HCT116 (cell line): ENCODE results near the gene MRPL37. TPM values are rescaled to one million over a fixed set of nuclear protein-coding genes. Genes with fewer than 3 reads are reported as not detected.

ENCODE experiments used
- ATAC-seq: fragments of 200-7000 bp; cut with Tn5 transposase; 2 replicates; pipeline ENCODE4 v1.9.1; 2020; ENCODE audit warnings: mild to moderate bottlenecking, moderate library complexity
- BruUV-seq: library from RNA; stranded (reverse); fragments of 400-500 nt; replicated peaks from 2 replicates; lab custom pipeline; 2021; lab: Mats Ljungman, UMichigan
- CTCF ChIA-PET: fragments of 300-600 bp; sonication (Branson Sonifier 250); formaldehyde crosslinking; loops from one replicate; lab custom pipeline; 2021; ENCODE audit warnings: antibody characterized with exemption; lab: Charles Lee
- POLR2A ChIA-PET: fragments of 300-600, 350-600 bp; sonication (Branson Sonifier 250); formaldehyde crosslinking; loops from one replicate; lab custom pipeline; 2021; ENCODE audit warnings: antibody characterized with exemption; lab: Charles Lee
- RAD21 ChIA-PET, 2 experiments: fragments of 300-600 bp; sonication (Branson Sonifier 250); formaldehyde crosslinking; loops; one replicate each; lab custom pipeline; 2023; ENCODE audit warnings: low total read pairs in 2 of 2; ENCODE audit not compliant: uncharacterized antibody in 2 of 2, unreplicated experiment in 2 of 2, low non-redundant PET in 1 of 2; lab: Charles Lee
- DNase-seq: peaks from one replicate; pipeline ENCODE4 v3.0.0-alpha.2; 2010; ENCODE audit warnings: low read depth, low spot score
- H2AFZ ChIP-seq: fragments of 200-600 bp; shearing (Covaris generic), sonication (generic); 2 replicates; pipeline ENCODE4 v1.6.1; 2017; ENCODE audit warnings: low read depth, mixed run types, mixed read lengths, antibody characterized with exemption, low read length; ENCODE audit not compliant: poor library complexity, severe bottlenecking
- H3K27ac ChIP-seq: 2 replicates; pipeline ENCODE4 v1.5.1; 2012; ENCODE audit warnings: low read depth, low read length
- H3K27me3 ChIP-seq: fragments of 200-600 bp; sonication (generic); 2 replicates; pipeline ENCODE4 v1.6.1; 2016; ENCODE audit warnings: mixed run types, low read length, mixed read lengths; ENCODE audit not compliant: insufficient read depth
- H3K36me3 ChIP-seq, 2 experiments: fragments of 200-500 bp in 1 of 2; fragments of 200-600 bp in 1 of 2; sonication (Bioruptor generic) in 1 of 2; sonication (generic) in 1 of 2; 2 replicates each; pipeline versions ENCODE4 v1.5.1 to v1.6.1; 2014 to 2016; ENCODE audit warnings: low read length in 2 of 2, inconsistent platforms in 1 of 2, mixed read lengths in 1 of 2, mixed run types in 1 of 2; ENCODE audit not compliant: insufficient read depth in 2 of 2, control insufficient read depth in 1 of 2
- H3K4me1 ChIP-seq, 2 experiments: fragments of 200-600 bp in 1 of 2; sonication (generic) in 1 of 2; 2 replicates each; pipeline versions ENCODE4 v1.5.1 to v1.6.1; 2012 to 2017; ENCODE audit warnings: low read length in 2 of 2, inconsistent platforms in 1 of 2, mild to moderate bottlenecking in 1 of 2, mixed read lengths in 1 of 2, mixed run types in 1 of 2, moderate library complexity in 1 of 2; ENCODE audit not compliant: insufficient read depth in 2 of 2, control insufficient read depth in 1 of 2
- H3K4me2 ChIP-seq: fragments of 200-600 bp; sonication (generic); 2 replicates; pipeline ENCODE4 v1.6.1; 2017; ENCODE audit warnings: mixed run types, low read length, mixed read lengths
- H3K4me3 ChIP-seq, 2 experiments: fragments of 200-600 bp in 1 of 2; sonication (generic) in 1 of 2; replicated peaks in 1 of 2; 2 replicates each; pipeline ENCODE4 v1.5.1; 2011 to 2016; ENCODE audit warnings: low read length in 2 of 2, control low read depth in 1 of 2, low read depth in 1 of 2, mild to moderate bottlenecking in 1 of 2, mixed read lengths in 1 of 2, mixed run types in 1 of 2
- H3K79me2 ChIP-seq: fragments of 200-600 bp; sonication (generic); 2 replicates; pipeline ENCODE4 v1.6.1; 2017; ENCODE audit warnings: mild to moderate bottlenecking, mixed run types, low read length, moderate library complexity, mixed read lengths; ENCODE audit not compliant: insufficient read depth
- H3K9ac ChIP-seq: fragments of 200-600 bp; sonication (generic); 2 replicates; pipeline ENCODE4 v1.6.1; 2016; ENCODE audit warnings: low read length, mixed read lengths
- H3K9me2 ChIP-seq: fragments of 200-600 bp; sonication (generic), shearing (Covaris generic); 2 replicates; pipeline ENCODE4 v1.6.1; 2017; ENCODE audit warnings: mixed run types, mild to moderate bottlenecking, moderate library complexity; ENCODE audit not compliant: insufficient read depth
- H3K9me3 ChIP-seq, 2 experiments: fragments of 200-500 bp in 1 of 2; fragments of 200-600 bp in 1 of 2; sonication (Bioruptor generic) in 1 of 2; sonication (generic) in 1 of 2; 2 replicates each; pipeline ENCODE4 v1.6.1; 2014 to 2017; ENCODE audit warnings: low read length in 2 of 2, mixed read lengths in 2 of 2, inconsistent platforms in 1 of 2, low read depth in 1 of 2, mild to moderate bottlenecking in 1 of 2, mixed run types in 1 of 2, moderate library complexity in 1 of 2; ENCODE audit not compliant: control insufficient read depth in 1 of 2, insufficient read depth in 1 of 2
- H4K20me1 ChIP-seq: fragments of 200-600 bp; sonication (generic), shearing (Covaris generic); 2 replicates; pipeline ENCODE4 v1.6.1; 2017; ENCODE audit warnings: mixed run types, mild to moderate bottlenecking, moderate library complexity; ENCODE audit not compliant: insufficient read depth
- CEBPB ChIP-seq: IDR thresholded peaks from 2 replicates; pipeline ENCODE4 v1.6.1; 2012; ENCODE audit warnings: low read depth
- FOSL1 ChIP-seq: IDR thresholded peaks from 2 replicates; pipeline ENCODE4 v1.6.1; 2012; ENCODE audit warnings: low read depth
- TCF7L2 ChIP-seq: IDR thresholded peaks from 2 replicates; pipeline ENCODE4 v1.7.0; 2011; ENCODE audit warnings: borderline replicate concordance, inconsistent platforms; ENCODE audit not compliant: insufficient read depth, insufficient read length; ENCODE audit errors: extremely low read depth
- intact Hi-C: fragments of 100-400 bp; cut with micrococcal nuclease; formaldehyde crosslinking; loops from 2 replicates; pipeline ENCODE4 v1.10.0; 2022
- total RNA-seq: library from RNA; stranded (reverse); gene quantifications from one replicate; pipeline ENCODE4 v1.2.1, GENCODE V29; 2021; ENCODE audit not compliant: unreplicated experiment

The MRPL37 gene
- total RNA-seq, 1 experiment from 2014 or later, result 132 TPM

GRCh38 chr1:54167422-54168139, 32.4 kb upstream of the MRPL37 start:
- H3K9me2 ChIP-seq, result no peaks in the 10 kb centered on the region
- H3K9ac ChIP-seq, result no peak overlapping the region
- intact Hi-C loops, result no loop called here
- POLR2A ChIA-PET, result no interaction called here
- no peaks in the 10 kb centered on the region for H3K79me2 ChIP-seq
- no peak for DNase-seq
- H4K20me1 ChIP-seq, result no peaks in the 10 kb centered on the region
- TF ChIP-seq TCF7L2 (no peak), FOSL1 (peak; percentile 50)
- TF ChIP-seq, all 23 proteins: peak for 1
- Histone ChIP-seq H3K27ac (no peak overlapping the region), H3K27me3 (no peaks in the 10 kb centered on the region), H3K4me1 (peaks cover 7 to 22% of the 10 kb centered on the region in 2 experiments), H3K36me3 (no peaks in the 10 kb centered on the region), H3K4me3 (no peak overlapping the region), H3K4me2 (peak overlapping the region; percentile 2; the same call in 1 of the 2 replicates), H3K9me3 (no peaks in the 10 kb centered on the region), H2AFZ (no peak overlapping the region)
- no peak; the same call in 1 of the 2 replicates for ATAC-seq
- BruUV-seq, result no TSS peak
- ChIA-PET CTCF (no interaction called here), RAD21 (no interaction called here)

GRCh38 chr1:54168206-54168965, 31.6 kb upstream of the MRPL37 start:
- DNase-seq (no peak), ATAC-seq (no peak)
- H3K9ac ChIP-seq, result no peak overlapping the region
- H3K9me2 ChIP-seq, result no peaks in the 10 kb centered on the region
- H3K4me2 ChIP-seq, result no peak overlapping the region
- no peak overlapping the region for H3K4me3 ChIP-seq
- no peak overlapping the region for H2AFZ ChIP-seq
- no TSS peak for BruUV-seq
- H3K4me1 ChIP-seq, result peaks cover under 1 to 14% of the 10 kb centered on the region in 2 experiments; a peak in 3 of 4 replicates
- intact Hi-C loops, result no loop called here
- RAD21 ChIA-PET, result no interaction called here
- H3K79me2 ChIP-seq, result no peaks in the 10 kb centered on the region
- H3K36me3 ChIP-seq, result no peaks in the 10 kb centered on the region
- H3K27me3 ChIP-seq, result no peaks in the 10 kb centered on the region
- no peak overlapping the region for H3K27ac ChIP-seq
- no peaks in the 10 kb centered on the region for H4K20me1 ChIP-seq
- TF ChIP-seq CEBPB, result no peak
- CTCF ChIA-PET, result interaction anchor here (1.1 kb wide), 1 partner anchor 13 kb away, joined by 3 read pairs; no protein-coding TSS in a partner anchor
- H3K9me3 ChIP-seq, result no peaks in the 10 kb centered on the region
- POLR2A ChIA-PET, result no interaction called here
